Lower leg skin (tissue), 3 donors: ENCODE measurements around the gene RBM20.

Experiments
- POLR2A ChIP-seq, 2 donors: fragments of 450-650 bp; IDR thresholded peaks; one replicate each; pipeline ENCODE4 v1.6.1; 2016 to 2017; ENCODE audit warnings: antibody characterized with exemption in 2 of 2, mild to moderate bottlenecking in 1 of 2, moderate library complexity in 1 of 2
- TF ChIP-seq, protein P1 (sequence below), 3 donors: fragments of 450-650 bp; IDR thresholded peaks; one replicate each; pipeline ENCODE4 v1.5.1; 2016; ENCODE audit warnings: antibody characterized with exemption in 3 of 3, mild to moderate bottlenecking in 3 of 3, moderate library complexity in 2 of 3

- TF ChIP-seq, protein P1, sequence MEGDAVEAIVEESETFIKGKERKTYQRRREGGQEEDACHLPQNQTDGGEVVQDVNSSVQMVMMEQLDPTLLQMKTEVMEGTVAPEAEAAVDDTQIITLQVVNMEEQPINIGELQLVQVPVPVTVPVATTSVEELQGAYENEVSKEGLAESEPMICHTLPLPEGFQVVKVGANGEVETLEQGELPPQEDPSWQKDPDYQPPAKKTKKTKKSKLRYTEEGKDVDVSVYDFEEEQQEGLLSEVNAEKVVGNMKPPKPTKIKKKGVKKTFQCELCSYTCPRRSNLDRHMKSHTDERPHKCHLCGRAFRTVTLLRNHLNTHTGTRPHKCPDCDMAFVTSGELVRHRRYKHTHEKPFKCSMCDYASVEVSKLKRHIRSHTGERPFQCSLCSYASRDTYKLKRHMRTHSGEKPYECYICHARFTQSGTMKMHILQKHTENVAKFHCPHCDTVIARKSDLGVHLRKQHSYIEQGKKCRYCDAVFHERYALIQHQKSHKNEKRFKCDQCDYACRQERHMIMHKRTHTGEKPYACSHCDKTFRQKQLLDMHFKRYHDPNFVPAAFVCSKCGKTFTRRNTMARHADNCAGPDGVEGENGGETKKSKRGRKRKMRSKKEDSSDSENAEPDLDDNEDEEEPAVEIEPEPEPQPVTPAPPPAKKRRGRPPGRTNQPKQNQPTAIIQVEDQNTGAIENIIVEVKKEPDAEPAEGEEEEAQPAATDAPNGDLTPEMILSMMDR (IDR thresholded peaks at IDR 0.05): no peak
- TF ChIP-seq POLR2A (IDR thresholded peaks at IDR 0.05): no peak
These were observed 144.7 kb downstream of the RBM20 start for GRCh38 chr10:110788620-110789385.
